ENCODE results near the gene ADARB2. TPM values are rescaled to one million over a fixed set of nuclear protein-coding genes. Genes with fewer than 3 reads are reported as not detected.
"Not testable (repeated sequence)": the region's sequence is repeated elsewhere in the genome, so short reads cannot be mapped to it uniquely, and the experiment has no call there.

Gene ADARB2
- polyA plus RNA-seq, 1 donor, result 0.16 TPM

- no peak for DNase-seq (ENCODE audit: low read depth)
These were observed 302.2 kb downstream of the ADARB2 start for GRCh38 chr10:1434912-1435692.

GRCh38 chr10:1434202-1434601, 303.1 kb downstream of the ADARB2 start:
- DNase-seq (ENCODE audit: low read depth), result no peak

GRCh38 chr10:1432161-1432560, 305.2 kb downstream of the ADARB2 start:
- no peak for DNase-seq (ENCODE audit: low read depth)

GRCh38 chr10:1431229-1431628, 306.1 kb downstream of the ADARB2 start:
- no peak for DNase-seq (ENCODE audit: low read depth)

GRCh38 chr10:1427521-1428186, 309.7 kb downstream of the ADARB2 start:
- DNase-seq (ENCODE audit: low read depth), result not testable (repeated sequence)

- no peak for DNase-seq (ENCODE audit: low read depth)
These were observed 310.5 kb downstream of the ADARB2 start for GRCh38 chr10:1426786-1427185.

- no peak for DNase-seq (ENCODE audit: low read depth)
These were observed 311.4 kb downstream of the ADARB2 start for GRCh38 chr10:1425879-1426278.

- no peak for DNase-seq (ENCODE audit: low read depth)
These were observed 312.7 kb downstream of the ADARB2 start for GRCh38 chr10:1424648-1425047.

- DNase-seq (ENCODE audit: low read depth), result no peak
These were observed 313.6 kb downstream of the ADARB2 start for GRCh38 chr10:1423676-1424253.

GRCh38 chr10:1422275-1422674, 315.1 kb downstream of the ADARB2 start:
- DNase-seq (ENCODE audit: low read depth), result no peak

GRCh38 chr10:1420661-1421362, 316.5 kb downstream of the ADARB2 start:
- DNase-seq (ENCODE audit: low read depth), result no peak

GRCh38 chr10:1419796-1420610, 317.3 kb downstream of the ADARB2 start:
- DNase-seq (ENCODE audit: low read depth), result no peak

GRCh38 chr10:1418031-1418550, 319.2 kb downstream of the ADARB2 start:
- DNase-seq (ENCODE audit: low read depth), result no peak

- no peak for DNase-seq (ENCODE audit: low read depth)
These were observed 319.8 kb downstream of the ADARB2 start for GRCh38 chr10:1417574-1417973.

GRCh38 chr10:1416456-1417037, 320.8 kb downstream of the ADARB2 start:
- DNase-seq (ENCODE audit: low read depth), result no peak

GRCh38 chr10:1414893-1415292, 322.4 kb downstream of the ADARB2 start:
- DNase-seq (ENCODE audit: low read depth), result no peak

GRCh38 chr10:1414346-1414745, 323.0 kb downstream of the ADARB2 start:
- not testable (repeated sequence) for DNase-seq (ENCODE audit: low read depth)

GRCh38 chr10:1413823-1414222, 323.5 kb downstream of the ADARB2 start:
- DNase-seq (ENCODE audit: low read depth), result no peak

GRCh38 chr10:1413256-1413655, 324.1 kb downstream of the ADARB2 start:
- no peak for DNase-seq (ENCODE audit: low read depth)

- no peak for DNase-seq (ENCODE audit: low read depth)
These were observed 324.7 kb downstream of the ADARB2 start for GRCh38 chr10:1412531-1413189.
